Stimulated activated CD4-positive, alpha-beta T cell treated with anti-CD3 and anti-CD28 coated beads, Interleukin-2, amount 100 ng/mL, for 48 hours (primary cell): ENCODE data around the gene OSTC.
"Not testable (repeated sequence)": the region's sequence is repeated elsewhere in the genome, so short reads cannot be mapped to it uniquely, and the experiment has no call there.

Experiments
- DNase-seq, 2 donors: peaks; one replicate each; pipeline ENCODE4 v3.0.0-alpha.2; 2020

Gene OSTC

DNA sequence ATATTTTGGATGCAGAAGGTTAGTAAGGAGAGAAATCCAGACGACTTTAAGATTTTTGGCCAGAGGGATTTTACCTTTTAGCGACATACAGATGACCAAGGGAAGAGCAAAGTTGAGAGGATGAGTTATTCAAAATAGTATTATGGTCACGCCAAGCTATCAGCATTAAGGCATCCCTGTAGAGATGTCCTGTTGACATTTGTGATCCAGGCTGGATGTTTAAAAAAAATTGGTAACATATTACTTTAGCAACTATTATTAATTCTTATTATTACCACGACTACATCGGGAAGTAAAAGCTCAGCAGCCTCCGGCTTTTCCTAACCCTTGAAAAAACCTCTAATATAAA lies 562 bp upstream of the OSTC start:
- no peak for DNase-seq

DNA sequence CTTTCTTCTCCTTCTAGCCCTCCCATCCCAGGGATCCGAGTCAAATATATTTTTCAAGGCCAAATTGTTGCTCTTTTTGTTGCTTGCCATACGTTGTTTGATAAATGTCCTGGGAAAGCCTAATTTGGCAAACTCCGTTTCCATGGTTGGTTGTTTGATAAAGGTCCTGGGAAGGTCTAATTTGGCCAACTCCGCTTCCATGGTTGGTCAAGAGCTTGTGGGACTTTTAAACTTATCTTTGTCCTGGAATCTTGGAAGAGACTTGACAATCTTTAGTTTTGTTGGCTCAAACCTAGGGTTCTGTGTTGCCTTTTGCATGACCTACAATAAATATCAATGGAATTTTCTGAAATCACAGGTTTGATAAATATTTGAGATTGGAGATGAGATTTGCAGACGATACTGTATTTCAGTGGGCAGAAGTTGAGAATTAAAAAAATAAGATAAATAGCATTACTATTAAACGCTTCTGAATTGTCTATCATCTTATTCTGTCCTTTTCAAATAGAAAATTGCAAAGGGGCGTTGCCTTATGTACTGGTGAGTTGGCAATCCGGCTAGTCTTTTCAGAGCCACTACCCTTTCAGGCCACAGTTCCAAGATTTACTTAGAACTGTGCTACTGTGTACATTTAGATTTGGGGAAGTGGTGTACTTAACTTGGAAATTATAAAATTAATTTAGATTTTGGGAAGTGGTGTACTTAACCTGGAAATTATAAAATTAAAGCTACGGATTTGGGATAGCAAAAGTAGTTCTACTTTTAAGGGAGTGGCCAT lies 804 bp downstream of the OSTC start:
- no peak for DNase-seq

DNA sequence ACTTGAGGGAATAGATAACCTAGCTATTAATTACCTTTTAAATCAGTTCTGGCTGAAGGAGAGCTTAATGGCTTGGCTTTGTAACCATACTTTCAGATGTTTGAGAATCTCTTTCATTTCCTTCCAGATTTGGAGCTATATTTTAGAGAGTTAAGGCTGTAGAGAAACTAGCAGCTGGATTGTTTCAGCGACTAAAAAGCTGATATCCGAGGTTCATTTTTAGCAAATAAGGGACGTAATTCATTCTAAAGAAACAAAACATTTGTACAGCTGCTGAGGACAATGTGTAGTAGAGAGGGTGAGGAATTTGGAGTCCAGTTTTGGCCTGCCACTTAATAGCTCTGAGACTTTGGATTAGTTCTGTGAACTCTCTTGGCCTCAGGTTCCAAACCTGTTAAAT lies 12.2 kb downstream of the OSTC start:
- DNase-seq = no peak

- DNase-seq = no peak
Measured at GRCh38 chr4:108674356-108674977, 24.1 kb downstream of the OSTC start.

GRCh38 chr4:108681321-108681809 lies 31.0 kb downstream of the OSTC start:
- DNase-seq = no peak

- DNase-seq = no peak
Measured at GRCh38 chr4:108683479-108683878, 33.1 kb downstream of the OSTC start.

DNA sequence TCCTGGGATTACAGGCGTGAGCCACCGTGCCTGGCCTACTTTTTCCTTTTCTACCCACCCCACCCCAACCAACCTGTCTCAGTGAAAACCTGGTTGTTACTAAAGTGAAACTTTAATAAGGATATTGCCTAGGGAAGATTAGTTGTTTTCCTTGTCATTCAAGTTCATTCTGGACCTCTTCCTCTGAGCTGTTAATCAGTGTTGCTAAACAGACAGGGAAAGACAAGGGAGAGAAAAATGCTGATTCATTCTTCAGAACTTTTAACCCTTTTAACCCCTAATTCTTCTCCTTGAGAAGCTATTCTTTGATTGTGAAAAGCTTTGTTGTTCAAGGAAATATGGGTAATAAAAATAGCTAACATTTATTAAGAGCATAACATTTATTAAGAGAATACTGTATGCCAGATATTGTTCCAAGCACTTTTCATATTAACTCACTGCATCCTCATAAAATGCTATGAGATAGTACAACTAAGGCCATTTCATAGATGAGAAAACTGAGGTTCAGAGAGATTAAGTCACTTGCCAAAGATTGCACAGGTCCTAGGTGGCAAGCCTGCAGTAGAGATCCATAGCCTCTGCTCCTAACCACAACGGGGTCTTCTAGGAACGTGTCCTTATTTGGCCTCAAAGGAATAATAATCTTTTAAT lies 34.8 kb downstream of the OSTC start:
- DNase-seq = no peak

DNA sequence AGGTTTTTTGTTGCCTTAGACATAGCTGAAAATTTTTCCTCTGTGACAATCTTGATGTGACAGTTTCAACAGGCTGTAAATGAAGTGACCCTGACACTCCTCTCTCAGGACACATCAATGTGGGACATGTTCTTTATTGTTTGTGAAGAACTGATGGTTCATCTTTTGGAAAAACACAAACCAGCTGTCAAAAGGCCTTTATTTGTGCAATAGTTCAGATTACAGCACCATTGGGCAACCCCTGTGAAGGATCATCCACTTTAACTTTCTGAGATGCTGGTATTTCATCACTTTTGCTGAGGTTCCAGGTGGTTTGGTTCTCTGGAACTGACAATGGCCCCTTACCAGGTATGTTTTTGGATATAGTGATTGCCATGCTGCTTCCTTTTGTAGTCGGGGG lies 40.3 kb downstream of the OSTC start:
- DNase-seq = no peak

- DNase-seq = no peak
Measured at GRCh38 chr4:108693211-108693610, 42.8 kb downstream of the OSTC start.

DNA sequence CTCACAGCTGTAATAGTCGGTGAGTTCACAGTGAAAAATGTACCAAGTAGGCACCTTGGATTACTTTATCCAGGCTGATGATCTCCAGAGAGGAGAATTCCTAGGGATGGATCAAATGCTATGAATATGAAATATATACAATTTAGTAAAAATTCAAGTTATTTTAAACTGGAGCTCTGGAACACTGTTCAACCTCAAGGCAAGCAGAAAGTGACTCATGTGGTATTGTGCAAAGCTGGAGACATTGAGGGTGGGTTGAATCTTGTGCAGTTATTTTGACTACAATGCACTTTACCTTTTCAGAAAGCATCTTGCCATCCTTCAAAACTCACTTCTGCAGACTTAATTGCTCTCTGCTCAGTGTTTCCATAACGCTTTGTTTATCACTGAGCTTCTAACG lies 43.4 kb downstream of the OSTC start:
- no peak for DNase-seq

DNA sequence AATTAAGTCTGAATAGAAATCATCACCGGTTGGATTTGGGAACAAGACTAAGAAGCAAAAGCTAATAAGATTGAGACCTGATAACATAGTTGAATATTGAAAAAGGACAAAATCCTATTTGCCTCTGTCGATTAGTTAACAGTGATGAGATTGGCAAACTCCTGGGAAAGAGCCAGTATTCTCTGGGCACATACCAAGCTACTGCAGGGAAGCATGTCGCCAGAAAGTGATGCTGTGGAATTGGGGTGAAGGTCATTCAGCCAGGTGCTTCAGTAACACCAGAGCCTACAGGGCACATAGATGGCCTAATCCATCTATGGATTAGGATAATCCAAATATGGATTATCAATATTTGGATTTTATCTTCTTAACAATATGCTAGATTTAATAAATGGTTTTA lies 44.0 kb downstream of the OSTC start:
- DNase-seq = no peak

- DNase-seq = no peak
Measured at GRCh38 chr4:108695062-108695461, 44.7 kb downstream of the OSTC start.

DNA sequence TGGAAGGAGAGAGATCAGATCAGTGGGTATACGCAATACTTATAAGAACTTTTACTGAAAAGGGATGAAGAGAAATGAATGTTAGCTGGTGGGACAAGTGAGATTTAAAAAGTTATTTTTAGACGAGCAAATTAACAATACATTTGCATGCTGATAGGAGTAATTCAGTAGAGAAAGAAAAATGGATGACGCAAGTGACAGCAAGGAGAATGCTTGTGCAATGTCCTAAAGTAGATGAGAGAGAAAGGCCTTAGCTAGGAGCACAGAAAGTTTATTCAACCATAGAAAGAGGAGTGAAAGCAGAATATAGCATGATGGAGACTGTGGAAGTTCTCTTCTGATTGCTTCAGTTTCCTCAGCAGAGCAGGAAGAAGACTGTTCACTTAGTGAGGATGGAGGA lies 45.8 kb downstream of the OSTC start:
- no peak for DNase-seq

- no peak for DNase-seq
Measured at GRCh38 chr4:108700081-108700757, 49.8 kb downstream of the OSTC start.

DNA sequence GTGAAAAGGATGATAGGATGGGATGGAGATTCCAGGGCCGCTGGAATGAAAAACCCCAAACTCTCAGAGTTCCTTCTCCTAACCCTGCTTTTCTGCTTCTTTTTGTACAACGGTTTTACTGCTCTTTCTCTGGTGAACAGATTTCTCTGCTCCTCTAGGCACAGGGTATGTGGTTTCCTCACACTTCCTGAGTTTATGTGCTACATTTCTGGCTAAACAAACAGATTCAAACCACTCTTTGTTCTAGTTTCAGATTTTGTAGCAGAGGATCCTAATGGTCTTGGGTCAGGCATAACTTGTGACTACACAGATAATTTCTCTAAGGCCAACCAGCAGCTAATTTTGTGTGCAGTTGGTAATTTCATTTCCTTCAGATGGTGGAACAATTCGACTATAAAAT lies 52.6 kb downstream of the OSTC start:
- no peak for DNase-seq

- no peak for DNase-seq
Measured at GRCh38 chr4:108703370-108703769, 53.0 kb downstream of the OSTC start.

DNA sequence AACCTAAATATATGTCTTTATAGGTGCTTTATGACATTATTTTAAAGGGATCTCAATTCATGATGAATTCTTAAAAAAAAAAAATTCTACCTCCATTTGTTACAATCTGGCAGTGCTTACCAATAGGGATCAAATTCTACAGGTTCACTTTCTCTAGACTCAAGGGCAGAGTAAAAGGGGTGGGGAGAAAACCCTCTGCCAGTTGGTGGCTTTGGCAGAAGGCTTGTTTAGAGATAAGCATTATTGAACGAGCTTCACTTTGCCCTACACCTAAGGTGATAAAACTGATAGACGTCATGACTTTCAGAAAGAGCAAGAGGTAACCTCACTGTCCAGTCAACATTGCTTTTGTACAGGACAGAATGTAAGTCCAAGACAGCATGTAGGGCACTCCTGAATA lies 53.6 kb downstream of the OSTC start:
- no peak for DNase-seq

GRCh38 chr4:108706289-108706688 lies 55.9 kb downstream of the OSTC start:
- DNase-seq = no peak

DNA sequence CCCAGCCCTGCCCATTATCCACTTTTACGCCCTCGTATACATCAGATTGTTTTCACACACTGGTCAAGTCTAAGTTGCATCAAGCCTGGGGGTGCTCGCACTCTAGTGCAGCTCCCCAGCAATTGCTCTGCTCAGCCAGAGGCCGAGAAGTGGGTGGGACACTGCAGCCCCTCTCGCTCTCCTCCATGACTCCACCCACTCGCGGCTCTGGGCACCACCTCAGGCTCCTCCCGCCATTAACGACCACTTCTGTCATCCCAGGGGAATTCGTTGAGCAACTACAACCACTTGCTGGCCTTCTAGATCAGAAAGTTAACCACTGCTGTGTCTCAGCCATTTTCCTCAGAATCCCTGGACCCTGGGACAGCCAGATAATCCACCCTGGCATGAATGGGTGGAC lies 58.8 kb downstream of the OSTC start:
- DNase-seq = no peak

- DNase-seq = no peak
Measured at GRCh38 chr4:108709722-108710121, 59.3 kb downstream of the OSTC start.

- not testable (repeated sequence) for DNase-seq
Measured at GRCh38 chr4:108710578-108710977, 60.2 kb downstream of the OSTC start.

- no peak for DNase-seq
Measured at GRCh38 chr4:108714880-108715279, 64.5 kb downstream of the OSTC start.

- DNase-seq = no peak
Measured at GRCh38 chr4:108716340-108716739, 65.9 kb downstream of the OSTC start.

DNA sequence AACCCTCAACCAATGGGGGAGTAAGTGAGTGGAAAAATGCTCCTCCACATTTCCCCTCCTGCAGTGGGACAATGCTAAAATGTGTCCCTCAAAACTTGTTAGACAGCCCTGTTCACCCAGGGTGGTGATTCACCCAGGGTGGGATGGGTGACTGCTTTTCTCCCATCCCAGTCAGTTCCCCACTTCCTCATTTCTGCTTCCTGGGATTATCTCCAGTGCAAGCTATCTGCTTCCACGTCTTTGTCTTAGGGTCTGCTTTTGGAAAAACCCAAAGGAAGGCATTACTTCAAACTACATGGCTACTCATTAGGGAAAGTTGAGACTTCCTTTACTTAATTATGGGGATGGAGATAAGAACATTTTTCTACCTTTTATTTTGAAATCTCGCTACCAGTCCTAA lies 67.0 kb downstream of the OSTC start:
- DNase-seq = no peak
